OCI-LY3 (cell line): ENCODE data around the gene WNT10A.
A peak's percentile ranks its signal among the peaks of the same experiment; 100 is the strongest.

Experiments used
- H2AFZ ChIP-seq: fragments of 200-600, 300-600 bp; shearing (Covaris generic); 2 replicates; pipeline ENCODE4 v1.6.0; 2014; ENCODE audit warnings: antibody characterized with exemption, low read depth, low read length
- H3K27ac ChIP-seq: fragments of 200-600, 300-600 bp; sonication (generic); 2 replicates; pipeline ENCODE4 v1.5.1; 2014; ENCODE audit warnings: mild to moderate bottlenecking, low read length, moderate library complexity, mixed read lengths
- H3K27me3 ChIP-seq: fragments of 200-600, 300-600 bp; sonication (generic); 2 replicates; pipeline ENCODE4 v1.6.1; 2014; ENCODE audit warnings: low read depth, low read length, mixed read lengths
- H3K36me3 ChIP-seq: fragments of 200-600, 300-600 bp; sonication (generic); replicated peaks from 2 replicates; pipeline ENCODE3; 2014; ENCODE audit warnings: low read depth, low read length, mixed read lengths
- H3K4me1 ChIP-seq: fragments of 300-600, 200-600 bp; sonication (generic); 2 replicates; pipeline ENCODE4 v1.6.1; 2014; ENCODE audit warnings: low read length, mixed read lengths
- H3K4me2 ChIP-seq: fragments of 200-600, 300-600 bp; sonication (generic); 2 replicates; pipeline ENCODE4 v1.6.1; 2014; ENCODE audit warnings: low read length, mixed read lengths
- H3K4me3 ChIP-seq: fragments of 300-600, 200-600 bp; sonication (generic); 2 replicates; pipeline ENCODE4 v1.5.1; 2014; ENCODE audit warnings: antibody characterized with exemption, mild to moderate bottlenecking, low read length, moderate library complexity
- H3K79me2 ChIP-seq: fragments of 300-600, 200-600 bp; shearing (Covaris generic); 2 replicates; pipeline ENCODE4 v1.6.1; 2014; ENCODE audit warnings: mild to moderate bottlenecking, low read length, mixed read lengths
- H3K9ac ChIP-seq: fragments of 300-600, 200-600 bp; shearing (Covaris generic); 2 replicates; pipeline ENCODE4 v1.6.0; 2014; ENCODE audit warnings: mild to moderate bottlenecking, low read length, moderate library complexity
- H3K9me3 ChIP-seq: fragments of 200-600, 300-600 bp; shearing (Covaris generic); 2 replicates; pipeline ENCODE4 v1.6.1; 2014; ENCODE audit warnings: low read length, mixed read lengths; ENCODE audit not compliant: insufficient read depth
- H4K20me1 ChIP-seq: fragments of 200-600, 300-600 bp; sonication (generic); 2 replicates; pipeline ENCODE4 v1.6.1; 2016; ENCODE audit warnings: low read length, mixed read lengths; ENCODE audit not compliant: insufficient read depth
- EZH2phosphoT487 ChIP-seq: fragments of 200-600 bp; shearing (Covaris generic); IDR thresholded peaks from 2 replicates; pipeline ENCODE4 v1.6.1; 2018; ENCODE audit warnings: antibody characterized with exemption, mixed run types, low read depth
- TF ChIP-seq, protein P1 (sequence below): fragments of 200-600, 300-600 bp; sonication (generic); IDR thresholded peaks from 2 replicates; pipeline ENCODE4 v1.5.1; 2014; ENCODE audit warnings: antibody characterized with exemption, low read length, low read depth

WNT10A gene

DNA sequence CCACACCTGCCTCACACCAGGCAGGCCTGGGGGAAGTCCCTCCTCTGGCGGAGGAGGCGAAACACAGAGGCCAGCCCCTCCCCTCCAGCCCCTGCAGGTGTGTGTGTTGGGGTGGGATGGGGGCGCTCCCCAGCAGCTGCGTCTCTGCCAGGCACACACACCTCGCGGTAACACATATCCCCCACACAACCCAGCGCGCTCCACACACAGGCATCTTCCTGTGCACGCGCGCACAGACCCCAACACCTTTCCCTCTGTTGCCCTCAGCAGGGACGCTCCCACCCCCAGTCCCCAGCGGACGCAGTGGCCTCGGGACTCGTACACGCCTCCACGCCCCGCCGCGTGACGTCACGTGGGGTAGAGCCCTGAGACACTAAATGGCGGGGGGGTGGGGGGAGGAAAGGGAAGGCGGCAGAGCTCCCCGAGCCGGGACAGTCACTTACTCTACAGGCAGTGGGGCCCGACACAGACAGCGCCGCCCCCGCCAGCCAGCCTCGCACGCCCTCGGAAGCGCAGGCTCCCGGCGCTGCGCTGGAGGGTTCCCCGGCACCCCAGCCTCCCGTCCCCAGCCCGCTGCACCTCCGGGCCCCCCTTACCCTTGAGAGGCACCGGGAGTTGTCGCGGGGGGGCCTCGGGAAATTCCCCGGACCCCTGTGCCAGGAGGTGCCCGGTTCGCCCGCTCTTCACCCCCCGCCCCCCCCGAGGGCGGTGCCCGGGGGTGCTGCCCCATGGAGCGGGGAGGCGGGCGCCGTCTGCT lies at the start of gene WNT10A:
WNT10A (plus strand) TSS at position 751 of the 757 bp plus-strand sequence. CDS start 144 bp downstream, outside the sequence.
- Histone ChIP-seq H2AFZ (no peak within 1 kb of the TSS), H4K20me1 (no peaks in the 10 kb centered on the region), H3K27ac (peak within 1 kb of the TSS; percentile 98), H3K4me3 (peak within 1 kb of the TSS; percentile 99), H3K27me3 (no peaks in the 10 kb centered on the region), H3K4me1 (peaks cover 68% of the 10 kb centered on the region), H3K79me2 (peaks cover 46% of the 10 kb centered on the region), H3K9ac (peak within 1 kb of the TSS; percentile 98), H3K4me2 (peak within 1 kb of the TSS; percentile 95), H3K9me3 (no peaks in the 10 kb centered on the region), H3K36me3 (peaks cover 30% of the 10 kb centered on the region)
- no peak for TF ChIP-seq EZH2phosphoT487
- TF ChIP-seq, protein P1, sequence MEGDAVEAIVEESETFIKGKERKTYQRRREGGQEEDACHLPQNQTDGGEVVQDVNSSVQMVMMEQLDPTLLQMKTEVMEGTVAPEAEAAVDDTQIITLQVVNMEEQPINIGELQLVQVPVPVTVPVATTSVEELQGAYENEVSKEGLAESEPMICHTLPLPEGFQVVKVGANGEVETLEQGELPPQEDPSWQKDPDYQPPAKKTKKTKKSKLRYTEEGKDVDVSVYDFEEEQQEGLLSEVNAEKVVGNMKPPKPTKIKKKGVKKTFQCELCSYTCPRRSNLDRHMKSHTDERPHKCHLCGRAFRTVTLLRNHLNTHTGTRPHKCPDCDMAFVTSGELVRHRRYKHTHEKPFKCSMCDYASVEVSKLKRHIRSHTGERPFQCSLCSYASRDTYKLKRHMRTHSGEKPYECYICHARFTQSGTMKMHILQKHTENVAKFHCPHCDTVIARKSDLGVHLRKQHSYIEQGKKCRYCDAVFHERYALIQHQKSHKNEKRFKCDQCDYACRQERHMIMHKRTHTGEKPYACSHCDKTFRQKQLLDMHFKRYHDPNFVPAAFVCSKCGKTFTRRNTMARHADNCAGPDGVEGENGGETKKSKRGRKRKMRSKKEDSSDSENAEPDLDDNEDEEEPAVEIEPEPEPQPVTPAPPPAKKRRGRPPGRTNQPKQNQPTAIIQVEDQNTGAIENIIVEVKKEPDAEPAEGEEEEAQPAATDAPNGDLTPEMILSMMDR, result no peak

DNA sequence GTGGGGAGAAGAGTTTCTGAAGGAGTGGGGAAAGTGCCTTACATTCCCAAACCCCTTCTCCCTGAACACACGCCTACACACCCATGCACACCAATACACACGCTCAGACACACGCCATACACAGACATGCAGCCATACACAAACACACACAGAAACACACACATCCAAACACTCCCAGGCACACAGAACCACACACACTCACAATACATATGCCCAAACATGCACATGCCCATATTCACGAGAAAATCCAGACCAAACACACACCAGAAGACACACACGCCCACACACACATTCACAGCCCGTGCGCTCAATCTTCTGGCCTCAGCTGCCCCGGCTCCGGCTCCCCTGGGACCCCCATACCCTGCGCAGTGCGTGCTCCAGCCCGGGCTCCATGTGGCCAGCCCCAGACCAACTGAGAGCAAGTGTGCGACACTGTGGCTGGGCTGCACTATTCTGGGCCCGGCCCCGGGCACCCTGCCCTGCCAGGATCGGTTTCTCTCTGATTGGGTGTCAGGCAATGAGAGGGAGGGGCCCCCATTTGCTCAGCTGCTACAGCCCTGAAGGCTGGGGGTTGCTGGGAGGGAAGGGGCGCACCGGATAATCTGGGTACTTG lies 49.2 kb upstream of the WNT10A start, which contains the start of gene PRKAG3:
PRKAG3 (minus strand) TSS at position 426 of the 613 bp plus-strand sequence.
- Histone ChIP-seq H3K27ac (no peak within 1 kb of the TSS), H3K9me3 (no peaks in the 10 kb centered on the region), H3K9ac (no peak within 1 kb of the TSS), H2AFZ (no peak within 1 kb of the TSS), H3K36me3 (no peaks in the 10 kb centered on the region), H3K4me1 (peaks cover 8% of the 10 kb centered on the region; the same call in 1 of the 2 replicates), H3K4me3 (no peak within 1 kb of the TSS), H3K4me2 (no peak within 1 kb of the TSS), H4K20me1 (no peaks in the 10 kb centered on the region), H3K27me3 (peaks cover 9% of the 10 kb centered on the region; the same call in 1 of the 2 replicates), H3K79me2 (no peaks in the 10 kb centered on the region)
- TF ChIP-seq, protein P1, result no peak
- no peak for TF ChIP-seq EZH2phosphoT487

DNA sequence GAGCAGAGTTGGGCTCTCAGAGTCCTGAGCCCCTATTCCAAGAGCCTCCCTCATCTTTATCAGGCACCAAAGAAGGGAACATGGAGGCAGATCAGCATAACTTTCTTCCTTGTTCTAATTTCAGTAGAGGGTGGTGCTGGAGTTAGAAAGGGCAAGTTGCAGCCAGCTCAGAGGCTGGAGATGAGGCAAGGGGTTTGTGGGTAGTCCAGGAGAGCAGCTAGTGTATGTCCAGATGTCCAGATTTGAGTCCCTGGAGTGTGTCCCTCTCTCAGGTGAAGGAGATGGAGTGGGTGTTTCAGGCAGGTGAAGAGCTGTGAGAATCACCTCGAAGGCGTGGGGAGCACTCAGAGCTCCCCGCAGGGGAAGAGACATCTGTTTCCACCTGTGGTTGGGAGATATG lies 48.6 kb upstream of the WNT10A start:
- H3K79me2 ChIP-seq, result no peaks in the 10 kb centered on the region
- H4K20me1 ChIP-seq, result no peaks in the 10 kb centered on the region
- H3K36me3 ChIP-seq, result no peaks in the 10 kb centered on the region
- H3K27me3 ChIP-seq, result peaks cover 9% of the 10 kb centered on the region; the same call in 1 of the 2 replicates
- H3K27ac ChIP-seq, result no peak overlapping the region
- no peak for TF ChIP-seq EZH2phosphoT487
- TF ChIP-seq, protein P1, result no peak
- H3K9me3 ChIP-seq, result no peaks in the 10 kb centered on the region
- no peak overlapping the region for H3K9ac ChIP-seq
- peaks cover 6% of the 10 kb centered on the region; the same call in 1 of the 2 replicates for H3K4me1 ChIP-seq
- H3K4me3 ChIP-seq, result no peak overlapping the region
- no peak overlapping the region for H2AFZ ChIP-seq
- H3K4me2 ChIP-seq, result no peak overlapping the region

DNA sequence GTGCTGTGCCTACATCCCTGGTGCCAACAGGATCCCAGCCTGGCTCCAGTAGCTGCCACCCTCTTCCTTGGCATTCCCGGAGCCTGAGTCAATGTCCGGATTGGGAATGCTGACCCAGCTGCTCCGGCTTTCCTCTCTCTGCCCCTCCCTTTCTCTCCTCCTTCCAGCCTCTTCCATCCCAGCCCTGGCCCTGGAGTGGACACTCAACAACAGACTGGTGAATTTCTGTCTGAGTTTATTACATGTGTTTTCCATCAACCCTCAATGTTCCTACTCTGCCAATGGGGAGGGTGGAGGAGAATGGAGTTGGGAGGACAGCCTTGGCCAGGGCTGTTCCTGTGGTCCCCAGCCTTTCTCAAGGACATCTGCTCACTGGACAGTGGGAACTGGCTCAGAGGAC lies 48.1 kb upstream of the WNT10A start:
- Histone ChIP-seq H3K36me3 (no peaks in the 10 kb centered on the region), H2AFZ (no peak overlapping the region), H3K4me1 (peaks cover 6% of the 10 kb centered on the region; the same call in 1 of the 2 replicates), H3K27ac (no peak overlapping the region), H3K4me3 (no peak overlapping the region), H4K20me1 (no peaks in the 10 kb centered on the region), H3K79me2 (no peaks in the 10 kb centered on the region), H3K9me3 (no peaks in the 10 kb centered on the region), H3K4me2 (no peak overlapping the region), H3K27me3 (peaks cover 13% of the 10 kb centered on the region; the same call in 1 of the 2 replicates), H3K9ac (no peak overlapping the region)
- TF ChIP-seq, protein P1, result no peak
- TF ChIP-seq EZH2phosphoT487, result no peak
